Measurements from ENCODE around the gene MOXD1. TPM values are rescaled to one million over a fixed set of nuclear protein-coding genes. Genes with fewer than 3 reads are reported as not detected.

The MOXD1 gene
- total RNA-seq, 4 donors from 2014 or later, result 4.6 to 13.3 (median 6.6) TPM

GRCh38 chr6:132414761-132415160 is 13.5 kb upstream of the MOXD1 start:
- no peak for DNase-seq (ENCODE audit: low spot score in 2 of 2)
- no peaks in the 10 kb centered on the region for H3K27me3 ChIP-seq
- no peaks in the 10 kb centered on the region for H3K36me3 ChIP-seq
- no peak overlapping the region for H3K4me3 ChIP-seq
- H3K4me1 ChIP-seq, result peaks cover 0 to 4% (median 0%) of the 10 kb centered on the region in 4 donors
- WGBS, 2 donors, result 64 to 65% methylated on average over 5 of the region's 5 CpGs
- H3K27ac ChIP-seq, result no peak overlapping the region
- no peak for TF ChIP-seq POLR2A (IDR thresholded peaks at IDR 0.05)
- TF ChIP-seq CTCF (IDR thresholded peaks at IDR 0.05), result no peak
- no peak for TF ChIP-seq EP300 (IDR thresholded peaks at IDR 0.05)
- no peaks in the 10 kb centered on the region for H3K9me3 ChIP-seq

- TF ChIP-seq EP300 (IDR thresholded peaks at IDR 0.05) (no peak), CTCF (IDR thresholded peaks at IDR 0.05) (no peak), POLR2A (IDR thresholded peaks at IDR 0.05) (no peak)
These were observed 13.0 kb upstream of the MOXD1 start for GRCh38 chr6:132414322-132414721.

GRCh38 chr6:132413499-132413802 is 12.2 kb upstream of the MOXD1 start:
- Histone ChIP-seq H3K9me3 (no peaks in the 10 kb centered on the region), H3K4me1 (peaks cover 0 to 4% (median 0%) of the 10 kb centered on the region in 4 donors), H3K4me3 (no peak overlapping the region), H3K27ac (no peak overlapping the region), H3K27me3 (no peaks in the 10 kb centered on the region), H3K36me3 (no peaks in the 10 kb centered on the region)
- TF ChIP-seq POLR2A (IDR thresholded peaks at IDR 0.05) (no peak), CTCF (IDR thresholded peaks at IDR 0.05) (no peak), EP300 (IDR thresholded peaks at IDR 0.05) (no peak)
- DNase-seq (ENCODE audit: low spot score in 2 of 2), result no peak
- 24 to 33% methylated on average over 1 of the region's 1 CpG for WGBS, 2 donors

More at GRCh38 chr6:132414322-132414721, 13.0 kb upstream of the MOXD1 start:
- no peaks in the 10 kb centered on the region for H3K9me3 ChIP-seq
- H3K36me3 ChIP-seq, result no peaks in the 10 kb centered on the region
- no peak overlapping the region for H3K4me3 ChIP-seq
- WGBS, 2 donors, result 48 to 52% methylated on average over 6 of the region's 6 CpGs
- H3K27me3 ChIP-seq, result no peaks in the 10 kb centered on the region
- DNase-seq (ENCODE audit: low spot score in 2 of 2), result no peak
- no peak overlapping the region for H3K27ac ChIP-seq
- H3K4me1 ChIP-seq, result peaks cover 0 to 4% (median 0%) of the 10 kb centered on the region in 4 donors

- 67 to 68% methylated on average over 5 of the region's 5 CpGs for WGBS, 2 donors
These were observed 11.6 kb upstream of the MOXD1 start for GRCh38 chr6:132412656-132413498.

More at GRCh38 chr6:132412656-132413498, 11.6 kb upstream of the MOXD1 start:
- no peaks in the 10 kb centered on the region for H3K9me3 ChIP-seq
- H3K4me3 ChIP-seq, result no peak overlapping the region
- no peaks in the 10 kb centered on the region for H3K27me3 ChIP-seq
- no peak for DNase-seq (ENCODE audit: low spot score in 2 of 2)
- no peaks in the 10 kb centered on the region for H3K36me3 ChIP-seq
- H3K27ac ChIP-seq, result no peak overlapping the region
- TF ChIP-seq EP300 (IDR thresholded peaks at IDR 0.05) (no peak), POLR2A (IDR thresholded peaks at IDR 0.05) (no peak), CTCF (IDR thresholded peaks at IDR 0.05) (no peak)
- peaks cover 0 to 4% (median 0%) of the 10 kb centered on the region in 4 donors for H3K4me1 ChIP-seq

Data from tibial nerve (tissue), 4 donors.